ENCODE measurements around the gene SNRPF.
"Not testable (repeated sequence)": the region's sequence is repeated elsewhere in the genome, so short reads cannot be mapped to it uniquely, and the experiment has no call there.

The SNRPF gene

GRCh38 chr12:95858451-95859343 lies at the start of gene SNRPF:
Gene SNRPF, plus strand, starts transcription at chr12:95858952. Its CDS starts 122 bp downstream, at chr12:95859074.
- peak; percentile 88 to 90 for DNase-seq (ENCODE audit: low read depth in 2 of 2)

- DNase-seq (ENCODE audit: low read depth in 2 of 2) = no peak
Observed at GRCh38 chr12:95809000-95809680, 49.6 kb upstream of the SNRPF start.

- no peak for DNase-seq (ENCODE audit: low read depth in 2 of 2)
Observed at GRCh38 chr12:95810411-95810810, 48.3 kb upstream of the SNRPF start.

- not testable (repeated sequence) for DNase-seq (ENCODE audit: low read depth in 2 of 2)
Observed at GRCh38 chr12:95812155-95812554, 46.6 kb upstream of the SNRPF start.

- no peak for DNase-seq (ENCODE audit: low read depth in 2 of 2)
Observed at GRCh38 chr12:95815632-95816212, 43.0 kb upstream of the SNRPF start.

- no peak for DNase-seq (ENCODE audit: low read depth in 2 of 2)
Observed at GRCh38 chr12:95820096-95820703, 38.6 kb upstream of the SNRPF start.

GRCh38 chr12:95829395-95829794 lies 29.4 kb upstream of the SNRPF start:
- no peak for DNase-seq (ENCODE audit: low read depth in 2 of 2)

GRCh38 chr12:95830335-95831089 lies 28.2 kb upstream of the SNRPF start:
- DNase-seq (ENCODE audit: low read depth in 2 of 2) = no peak

GRCh38 chr12:95834572-95834971 lies 24.2 kb upstream of the SNRPF start:
- DNase-seq (ENCODE audit: low read depth in 2 of 2) = no peak

GRCh38 chr12:95836185-95836609 lies 22.6 kb upstream of the SNRPF start:
- no peak for DNase-seq (ENCODE audit: low read depth in 2 of 2)

GRCh38 chr12:95836630-95837239 lies 22.0 kb upstream of the SNRPF start:
- no peak for DNase-seq (ENCODE audit: low read depth in 2 of 2)

GRCh38 chr12:95837240-95838038 lies 21.3 kb upstream of the SNRPF start:
- no peak for DNase-seq (ENCODE audit: low read depth in 2 of 2)

GRCh38 chr12:95838125-95838524 lies 20.6 kb upstream of the SNRPF start:
- no peak for DNase-seq (ENCODE audit: low read depth in 2 of 2)

GRCh38 chr12:95842426-95842825 lies 16.3 kb upstream of the SNRPF start:
- DNase-seq (ENCODE audit: low read depth in 2 of 2) = not testable (repeated sequence)

- DNase-seq (ENCODE audit: low read depth in 2 of 2) = no peak
Observed at GRCh38 chr12:95848575-95849388, 10.0 kb upstream of the SNRPF start.

- no peak for DNase-seq (ENCODE audit: low read depth in 2 of 2)
Observed at GRCh38 chr12:95851606-95852005, 7.1 kb upstream of the SNRPF start.

GRCh38 chr12:95852133-95852532 lies 6.6 kb upstream of the SNRPF start:
- no peak for DNase-seq (ENCODE audit: low read depth in 2 of 2)

- no peak for DNase-seq (ENCODE audit: low read depth in 2 of 2)
Observed at GRCh38 chr12:95857156-95857555, 1.6 kb upstream of the SNRPF start.

- no peak for DNase-seq (ENCODE audit: low read depth in 2 of 2)
Observed at GRCh38 chr12:95857799-95858198, 953 bp upstream of the SNRPF start.

Measured in stimulated activated CD8-positive, alpha-beta memory T cell treated with anti-CD3 and anti-CD28 coated beads, Interleukin-15, amount 100 ng/mL, for 48 hours (primary cell).